PFSK-1 (cell line): Measurements from ENCODE around the gene CEP104.

ENCODE experiments used
- FOXP2 ChIP-seq: optimal IDR thresholded peaks from 2 replicates; pipeline ENCODE3; 2011; ENCODE audit warnings: borderline replicate concordance, control low read depth, inconsistent platforms; ENCODE audit not compliant: insufficient read depth; ENCODE audit errors: extremely low read length, extremely low read depth
- POLR2AphosphoS5 ChIP-seq: IDR thresholded peaks from 2 replicates; pipeline ENCODE4 v1.6.1; 2012; ENCODE audit warnings: low read depth, mild to moderate bottlenecking, control low read depth, low read length, moderate library complexity
- SIN3A ChIP-seq: IDR thresholded peaks from 2 replicates; pipeline ENCODE4 v1.6.1; 2012; ENCODE audit warnings: mild to moderate bottlenecking, low read length, moderate library complexity, borderline replicate concordance; ENCODE audit not compliant: insufficient read depth
- TAF1 ChIP-seq: IDR thresholded peaks from 2 replicates; pipeline ENCODE4 v1.6.1; 2012; ENCODE audit warnings: low read length, control low read depth, borderline replicate concordance; ENCODE audit not compliant: insufficient read depth
- TF ChIP-seq, protein P1 (sequence below), 2 experiments: IDR thresholded peaks; 2 replicates each; pipeline versions ENCODE4 v1.6.1 to v1.8.0; 2011 to 2012; ENCODE audit warnings: low read depth in 2 of 2, low read length in 2 of 2, control low read depth in 1 of 2, inconsistent platforms in 1 of 2, mild to moderate bottlenecking in 1 of 2, moderate library complexity in 1 of 2; ENCODE audit not compliant: insufficient read depth in 1 of 2

The CEP104 gene

DNA sequence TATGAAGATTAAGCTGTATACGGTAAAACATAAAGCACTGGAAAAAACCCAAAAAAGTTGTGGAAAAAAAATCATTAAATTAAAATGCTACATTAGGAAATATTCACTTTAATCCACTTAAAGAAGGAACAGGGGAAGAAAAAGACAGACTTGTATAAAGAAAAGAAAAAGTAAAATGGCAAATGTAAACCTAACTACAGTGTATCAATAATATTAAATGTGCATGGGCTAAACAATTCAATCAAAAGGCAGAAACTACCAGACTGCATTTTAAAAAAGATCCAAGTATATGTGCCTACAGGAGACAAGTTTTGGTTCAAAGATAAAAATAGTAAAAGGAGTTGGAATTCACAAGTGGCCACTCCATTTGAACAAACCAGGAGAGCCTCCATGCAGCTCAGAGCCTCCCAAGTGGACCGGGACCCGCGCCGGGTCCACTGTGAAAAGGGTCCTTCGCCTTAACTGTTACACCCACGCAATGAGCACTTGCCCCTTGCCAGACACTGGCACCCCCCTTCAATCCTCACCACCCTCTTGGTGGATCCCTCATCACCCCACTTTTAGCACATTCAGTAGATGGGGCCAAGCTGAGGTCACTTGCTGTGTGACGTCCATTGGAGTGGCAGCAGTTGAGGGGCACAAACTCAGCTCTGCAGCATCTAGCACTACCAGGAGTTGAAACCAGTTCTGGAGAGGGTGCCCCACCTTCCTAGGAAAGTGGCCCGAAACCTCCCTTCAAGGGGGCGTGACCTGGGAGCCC is 42.2 kb upstream of the CEP104 start:
- TF ChIP-seq SIN3A (no peak), FOXP2 (no peak), POLR2AphosphoS5 (no peak), TAF1 (no peak)
- TF ChIP-seq, protein P1, sequence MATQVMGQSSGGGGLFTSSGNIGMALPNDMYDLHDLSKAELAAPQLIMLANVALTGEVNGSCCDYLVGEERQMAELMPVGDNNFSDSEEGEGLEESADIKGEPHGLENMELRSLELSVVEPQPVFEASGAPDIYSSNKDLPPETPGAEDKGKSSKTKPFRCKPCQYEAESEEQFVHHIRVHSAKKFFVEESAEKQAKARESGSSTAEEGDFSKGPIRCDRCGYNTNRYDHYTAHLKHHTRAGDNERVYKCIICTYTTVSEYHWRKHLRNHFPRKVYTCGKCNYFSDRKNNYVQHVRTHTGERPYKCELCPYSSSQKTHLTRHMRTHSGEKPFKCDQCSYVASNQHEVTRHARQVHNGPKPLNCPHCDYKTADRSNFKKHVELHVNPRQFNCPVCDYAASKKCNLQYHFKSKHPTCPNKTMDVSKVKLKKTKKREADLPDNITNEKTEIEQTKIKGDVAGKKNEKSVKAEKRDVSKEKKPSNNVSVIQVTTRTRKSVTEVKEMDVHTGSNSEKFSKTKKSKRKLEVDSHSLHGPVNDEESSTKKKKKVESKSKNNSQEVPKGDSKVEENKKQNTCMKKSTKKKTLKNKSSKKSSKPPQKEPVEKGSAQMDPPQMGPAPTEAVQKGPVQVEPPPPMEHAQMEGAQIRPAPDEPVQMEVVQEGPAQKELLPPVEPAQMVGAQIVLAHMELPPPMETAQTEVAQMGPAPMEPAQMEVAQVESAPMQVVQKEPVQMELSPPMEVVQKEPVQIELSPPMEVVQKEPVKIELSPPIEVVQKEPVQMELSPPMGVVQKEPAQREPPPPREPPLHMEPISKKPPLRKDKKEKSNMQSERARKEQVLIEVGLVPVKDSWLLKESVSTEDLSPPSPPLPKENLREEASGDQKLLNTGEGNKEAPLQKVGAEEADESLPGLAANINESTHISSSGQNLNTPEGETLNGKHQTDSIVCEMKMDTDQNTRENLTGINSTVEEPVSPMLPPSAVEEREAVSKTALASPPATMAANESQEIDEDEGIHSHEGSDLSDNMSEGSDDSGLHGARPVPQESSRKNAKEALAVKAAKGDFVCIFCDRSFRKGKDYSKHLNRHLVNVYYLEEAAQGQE (IDR thresholded peaks at IDR 0.05; ENCODE audit: insufficient read depth in 1 of 2, low read depth in 2 of 2, low read length in 2 of 2), result no peak

DNA sequence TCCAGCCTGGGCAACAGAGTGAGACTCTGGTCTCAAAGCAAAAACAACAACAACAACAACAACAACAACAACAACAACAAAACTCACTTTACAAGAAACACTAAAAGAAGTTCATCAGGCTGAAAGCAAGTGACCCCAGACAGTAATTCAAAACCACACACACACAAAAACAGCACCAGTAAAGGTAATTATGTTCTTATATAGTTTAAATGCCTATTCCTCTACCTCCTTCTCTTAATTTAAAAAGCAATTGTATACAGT is 41.4 kb upstream of the CEP104 start:
- TF ChIP-seq SIN3A, result no peak
- no peak for TF ChIP-seq POLR2AphosphoS5
- no peak for TF ChIP-seq TAF1
- TF ChIP-seq, protein P1 (IDR thresholded peaks at IDR 0.05; ENCODE audit: insufficient read depth in 1 of 2, low read depth in 2 of 2, low read length in 2 of 2), result no peak
- no peak for TF ChIP-seq FOXP2

DNA sequence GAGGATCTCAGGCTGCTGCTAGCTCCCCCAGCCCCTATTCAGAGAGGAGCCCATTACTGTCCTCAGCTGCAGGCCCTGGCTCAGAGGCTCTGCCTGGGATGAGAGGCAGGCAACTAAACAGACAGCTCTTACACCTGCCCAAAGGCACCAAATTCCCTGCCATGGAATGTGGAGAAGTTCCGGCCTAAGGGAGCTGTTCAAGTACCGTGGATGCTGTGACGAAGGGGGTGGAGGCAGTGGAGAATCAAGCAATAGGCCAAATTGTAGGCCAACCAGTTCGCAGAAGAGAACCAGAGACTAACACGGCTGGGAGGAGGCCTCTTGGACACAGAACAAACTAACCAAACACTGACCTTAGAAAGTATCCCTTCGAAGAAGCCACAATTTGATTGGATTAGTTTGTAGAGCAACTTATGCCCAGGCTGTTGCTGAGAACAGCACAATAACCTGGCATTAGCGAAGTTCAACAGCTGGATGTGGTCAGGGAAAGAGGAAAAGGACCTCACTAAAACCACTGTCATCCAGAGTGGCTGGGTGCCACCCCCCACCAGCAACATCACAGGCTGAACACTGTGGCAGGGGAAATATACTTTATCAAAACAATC is 39.5 kb upstream of the CEP104 start:
- TF ChIP-seq POLR2AphosphoS5, result no peak
- TF ChIP-seq, protein P1 (IDR thresholded peaks at IDR 0.05; ENCODE audit: insufficient read depth in 1 of 2, low read depth in 2 of 2, low read length in 2 of 2), result no peak
- no peak for TF ChIP-seq TAF1
- TF ChIP-seq FOXP2, result no peak
- TF ChIP-seq SIN3A, result no peak

DNA sequence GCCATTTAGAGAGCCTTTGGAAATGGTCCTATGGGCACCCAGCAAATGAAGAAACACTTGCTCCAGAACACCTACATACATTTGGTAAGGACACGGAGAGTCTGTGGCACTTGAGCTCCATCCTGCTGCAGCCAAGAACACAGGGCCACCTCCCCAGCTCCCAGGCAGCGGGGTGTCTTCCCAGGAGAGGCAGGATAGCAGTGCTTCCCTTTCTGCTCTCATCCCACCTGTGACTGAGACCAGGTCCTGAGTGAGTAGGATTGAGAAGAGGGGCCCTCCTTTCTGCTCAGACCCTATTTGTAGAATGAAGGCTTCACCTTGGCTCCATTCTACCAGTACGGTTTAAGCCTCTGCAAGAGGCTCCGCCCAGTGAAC is 38.9 kb upstream of the CEP104 start:
- TF ChIP-seq FOXP2, result no peak
- no peak for TF ChIP-seq TAF1
- TF ChIP-seq, protein P1 (IDR thresholded peaks at IDR 0.05; ENCODE audit: insufficient read depth in 1 of 2, low read depth in 2 of 2, low read length in 2 of 2), result no peak
- no peak for TF ChIP-seq SIN3A
- no peak for TF ChIP-seq POLR2AphosphoS5
